Testis (tissue), 3 donors: ENCODE data around the gene CEP85. TPM values are rescaled to one million over a fixed set of nuclear protein-coding genes. Genes with fewer than 3 reads are reported as not detected.

Source experiments
- DNase-seq: peaks from one replicate; pipeline ENCODE4 v3.0.0-alpha.2; 2019
- H3K27ac ChIP-seq, 2 donors: fragments of 200-600 bp; sonication (generic); one replicate each; pipeline ENCODE4 v1.5.1; 2019
- H3K27me3 ChIP-seq: fragments of 200-600 bp; sonication (generic); one replicate; pipeline ENCODE4 v1.5.1; 2019
- H3K36me3 ChIP-seq: fragments of 200-600 bp; sonication (generic); one replicate; pipeline ENCODE4 v1.5.1; 2017; ENCODE audit warnings: low read depth; ENCODE audit errors: missing control alignments
- H3K4me1 ChIP-seq: fragments of 200-600 bp; sonication (generic); one replicate; pipeline ENCODE4 v1.5.1; 2019
- H3K4me3 ChIP-seq, 2 donors: fragments of 200-600 bp; sonication (generic); one replicate each; pipeline ENCODE4 v1.5.1; 2017 to 2019
- H3K9me3 ChIP-seq: fragments of 200-600 bp; sonication (generic); one replicate; pipeline ENCODE4 v1.5.1; 2017
- CTCF ChIP-seq, 3 experiments: fragments of 450-650 bp in 2 of 3; fragments of 200-600 bp in 1 of 3; sonication (generic) in 1 of 3; IDR thresholded peaks; one replicate each; pipeline ENCODE4 v1.5.1; 2016 to 2019; ENCODE audit warnings: antibody characterized with exemption in 3 of 3, mild to moderate bottlenecking in 2 of 3, moderate library complexity in 1 of 3
- POLR2A ChIP-seq: fragments of 450-650 bp; IDR thresholded peaks from one replicate; pipeline ENCODE4 v1.6.1; 2017; ENCODE audit warnings: antibody characterized with exemption, mild to moderate bottlenecking, moderate library complexity
- WGBS, 2 donors: methylation state at CpG; one replicate each; pipeline ENCODE4 v1.1.5; 2018; 5-methylcytosine and 5-hydroxymethylcytosine counted together
- intact Hi-C: fragments of 100-400 bp; cut with DNase I; formaldehyde crosslinking; loops from one replicate; pipeline ENCODE4 v1.15.1; 2023; ENCODE audit warnings: low total_unique reads
- polyA plus RNA-seq: library from polyadenylated mRNA; stranded (reverse); fragments of 350-450 nt; fragmentation: Illumina TruSeq; extraction: RNeasy Lipid Tissue Mini Kit (QIAGEN cat#74804); gene quantifications from one replicate; pipeline ENCODE4 v1.2.3, GENCODE V29; 2014; ENCODE audit warnings: low read depth, low replicate concordance; ENCODE audit not compliant: insufficient read depth
- total RNA-seq, 2 donors: library from RNA; depleted of rRNA; stranded (reverse); fragments of >200 nt; gene quantifications; one replicate each; pipeline ENCODE4 v1.2.3, GENCODE V29; 2016

Gene CEP85
- total and polyA plus RNA-seq, 3 donors from 2014 or later = 52.1 to 82.5 (median 61.8) TPM

- H3K4me1 ChIP-seq = no peaks in the 10 kb centered on the region
- no peaks in the 10 kb centered on the region for H3K27me3 ChIP-seq
- H3K36me3 ChIP-seq = no peaks in the 10 kb centered on the region
- 94 to 95% methylated on average over 2 of the region's 2 CpGs for WGBS, 2 donors
- no peak overlapping the region for H3K27ac ChIP-seq
- DNase-seq = no peak
- intact Hi-C loops = loop anchor here (10.0 kb wide), 1 partner anchor 49 kb away; no protein-coding TSS in a partner anchor
- no peak overlapping the region for H3K4me3 ChIP-seq
- H3K9me3 ChIP-seq = no peaks in the 10 kb centered on the region
- TF ChIP-seq POLR2A (no peak), CTCF (IDR thresholded peaks at IDR 0.05) (no peak)
These were observed 89.4 kb downstream of the CEP85 start for GRCh38 chr1:26323382-26323781.

- Histone ChIP-seq H3K36me3 (no peaks in the 10 kb centered on the region), H3K27me3 (no peaks in the 10 kb centered on the region), H3K4me1 (no peaks in the 10 kb centered on the region), H3K4me3 (no peak overlapping the region), H3K9me3 (no peaks in the 10 kb centered on the region), H3K27ac (no peak overlapping the region)
- no peak for TF ChIP-seq CTCF (IDR thresholded peaks at IDR 0.05)
- no peak for TF ChIP-seq POLR2A
- DNase-seq = no peak
- 80 to 92% methylated on average over 3 of the region's 3 CpGs for WGBS, 2 donors
- intact Hi-C loops = loop anchor here (10.0 kb wide), 1 partner anchor 50 kb away; no protein-coding TSS in a partner anchor
These were observed 90.5 kb downstream of the CEP85 start for GRCh38 chr1:26324550-26324949.

DNA sequence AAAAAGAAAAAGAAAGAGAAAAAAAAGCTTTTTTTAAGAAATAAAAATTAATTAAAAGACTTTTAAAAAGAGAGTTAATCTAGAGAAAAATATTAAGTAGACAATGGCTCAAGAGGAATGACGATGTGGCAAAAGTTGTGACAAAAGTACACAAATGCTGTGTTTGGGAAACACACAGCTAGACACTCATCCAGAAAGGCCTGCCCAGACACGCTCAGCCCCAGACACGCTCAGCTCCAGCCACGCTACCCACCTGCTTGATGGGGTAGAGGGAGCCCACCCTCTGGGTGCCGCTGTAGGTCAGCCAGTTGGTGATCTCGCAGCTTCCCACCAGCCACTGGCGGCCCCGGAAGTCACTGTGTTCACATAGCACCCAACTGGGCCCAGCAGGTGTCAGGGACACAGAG, 94.0 kb downstream of the CEP85 start:
- intact Hi-C loops = loop anchor here (10.0 kb wide), 1 partner anchor 53 kb away; no protein-coding TSS in a partner anchor
- Histone ChIP-seq H3K9me3 (no peaks in the 10 kb centered on the region), H3K4me3 (no peak overlapping the region), H3K27ac (no peak overlapping the region), H3K4me1 (no peaks in the 10 kb centered on the region), H3K36me3 (no peaks in the 10 kb centered on the region), H3K27me3 (no peaks in the 10 kb centered on the region)
- no peak for TF ChIP-seq POLR2A
- TF ChIP-seq CTCF (IDR thresholded peaks at IDR 0.05) = no peak
- no peak for DNase-seq
- WGBS, 2 donors = 80 to 90% methylated on average over 8 of the region's 8 CpGs

Other genes starting within 250 kb of the CEP85 start
- gene PAFAH2, start 236.1 kb upstream of the CEP85 start, total RNA-seq = 10 to 100 TPM; 14.5 to 24.1 TPM
- gene PAFAH2, start 236.1 kb upstream of the CEP85 start, polyA plus RNA-seq = 18.9 TPM
- gene EXTL1, start 212.4 kb upstream of the CEP85 start, total RNA-seq = 1 to 10 TPM; 1.3 to 2.8 TPM
- gene EXTL1, start 212.4 kb upstream of the CEP85 start, polyA plus RNA-seq = 1.3 TPM
- under 1 TPM; 0.24 to 0.87 TPM for gene SLC30A2, start 188.1 kb upstream of the CEP85 start, total RNA-seq
- 1.0 TPM for gene SLC30A2, start 188.1 kb upstream of the CEP85 start, polyA plus RNA-seq
- under 1 TPM; 0.50 to 0.71 TPM for gene TRIM63, start 166.6 kb upstream of the CEP85 start, total RNA-seq
- 1.2 TPM for gene TRIM63, start 166.6 kb upstream of the CEP85 start, polyA plus RNA-seq
- 10 to 100 TPM in 1 of 2 donors, 1 to 10 TPM in 1; 9.9 to 11.7 TPM for gene PDIK1L, start 122.4 kb upstream of the CEP85 start, total RNA-seq
- 7.0 TPM for gene PDIK1L, start 122.4 kb upstream of the CEP85 start, polyA plus RNA-seq
- 1 to 10 TPM; 1.8 to 3.2 TPM for gene FAM110D, start 75.1 kb upstream of the CEP85 start, total RNA-seq
- 1.3 TPM for gene FAM110D, start 75.1 kb upstream of the CEP85 start, polyA plus RNA-seq
- gene C1orf232, start 65.2 kb upstream of the CEP85 start, total RNA-seq = not detected
- gene C1orf232, start 65.2 kb upstream of the CEP85 start, polyA plus RNA-seq = not detected
- gene ZNF593, start 64.3 kb upstream of the CEP85 start, total RNA-seq = 10 to 100 TPM; 37.3 to 56.7 TPM
- gene ZNF593, start 64.3 kb upstream of the CEP85 start, polyA plus RNA-seq = 22.8 TPM
- 1 to 10 TPM in 1 of 2 donors, not detected in 1; 1.7 TPM for gene ZNF593OS, start 62.4 kb upstream of the CEP85 start, total RNA-seq
- 0.62 TPM for gene ZNF593OS, start 62.4 kb upstream of the CEP85 start, polyA plus RNA-seq
- 1 to 10 TPM; 7.6 to 9.6 TPM for gene CNKSR1, start 56.7 kb upstream of the CEP85 start, total RNA-seq
- 2.7 TPM for gene CNKSR1, start 56.7 kb upstream of the CEP85 start, polyA plus RNA-seq
- gene CATSPER4, start 43.6 kb upstream of the CEP85 start, total RNA-seq = 1 to 10 TPM; 4.9 to 8.2 TPM
- 13.2 TPM for gene CATSPER4, start 43.6 kb upstream of the CEP85 start, polyA plus RNA-seq
- gene SH3BGRL3, start 45.9 kb downstream of the CEP85 start, total RNA-seq = 10 to 100 TPM; 24.4 to 25.4 TPM
- 76.6 TPM for gene SH3BGRL3, start 45.9 kb downstream of the CEP85 start, polyA plus RNA-seq
- 10 to 100 TPM; 39.7 to 51.7 TPM for gene UBXN11, start 72.4 kb downstream of the CEP85 start, total RNA-seq
- gene UBXN11, start 72.4 kb downstream of the CEP85 start, polyA plus RNA-seq = 65.9 TPM
- gene CD52, start 83.8 kb downstream of the CEP85 start, total RNA-seq = 1 to 10 TPM in 1 of 2 donors, not detected in 1; 3.0 TPM
- 23.8 TPM for gene CD52, start 83.8 kb downstream of the CEP85 start, polyA plus RNA-seq
- 1 to 10 TPM; 4.9 to 5.6 TPM for gene CRYBG2, start 119.9 kb downstream of the CEP85 start, total RNA-seq
- gene CRYBG2, start 119.9 kb downstream of the CEP85 start, polyA plus RNA-seq = 12.9 TPM
- gene ZNF683, start 138.6 kb downstream of the CEP85 start, total RNA-seq = 10 to 100 TPM; 22.9 to 63.9 TPM
- gene ZNF683, start 138.6 kb downstream of the CEP85 start, polyA plus RNA-seq = 87.5 TPM
- gene LIN28A, start 176.6 kb downstream of the CEP85 start, total RNA-seq = 1 to 10 TPM; 1.5 to 3.9 TPM
- 3.6 TPM for gene LIN28A, start 176.6 kb downstream of the CEP85 start, polyA plus RNA-seq
- 10 to 100 TPM; 54.8 to 60.7 TPM for gene DHDDS, start 198.1 kb downstream of the CEP85 start, total RNA-seq
- 31.5 TPM for gene DHDDS, start 198.1 kb downstream of the CEP85 start, polyA plus RNA-seq
- 100 to 1,000 TPM; 244 to 285 TPM for gene HMGN2, start 238.2 kb downstream of the CEP85 start, total RNA-seq
- 392 TPM for gene HMGN2, start 238.2 kb downstream of the CEP85 start, polyA plus RNA-seq